Thyroid gland (tissue), 4 donors: Measurements from ENCODE around the gene AIPL1.

Experiments used
- POLR2A ChIP-seq, 2 donors: fragments of 450-650 bp; IDR thresholded peaks; one replicate each; pipeline ENCODE4 v1.6.1; 2017; ENCODE audit warnings: antibody characterized with exemption in 2 of 2, mild to moderate bottlenecking in 2 of 2, moderate library complexity in 1 of 2
- TF ChIP-seq, protein P1 (sequence below), 6 experiments: fragments of 200-600 bp in 3 of 6; fragments of 450-650 bp in 3 of 6; sonication (generic) in 3 of 6; IDR thresholded peaks; one replicate each; pipeline ENCODE4 v1.5.1; 2016 to 2019; ENCODE audit warnings: antibody characterized with exemption in 6 of 6, mild to moderate bottlenecking in 2 of 6, inconsistent platforms in 1 of 6, moderate library complexity in 1 of 6

DNA sequence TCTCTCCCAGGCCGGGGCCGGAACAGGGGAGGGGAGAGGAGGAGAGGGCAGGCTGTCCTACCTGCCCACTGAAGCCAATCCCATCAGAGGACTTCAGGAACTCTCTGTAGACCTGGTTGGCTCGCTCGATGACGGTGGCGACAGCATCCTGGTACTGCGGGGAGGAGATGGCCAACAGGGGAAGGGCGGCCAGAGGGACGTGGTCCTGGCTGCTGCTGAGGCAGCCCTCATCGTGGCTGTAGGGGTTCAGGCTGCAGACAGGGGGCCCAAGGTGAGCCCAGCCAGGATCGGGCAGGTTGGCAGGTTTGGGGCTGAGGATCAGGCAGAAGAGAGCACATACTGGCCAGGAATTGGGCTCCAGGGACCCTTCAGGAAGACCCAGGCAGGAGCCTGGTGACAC is 43.6 kb upstream of the AIPL1 start:
- TF ChIP-seq, protein P1, sequence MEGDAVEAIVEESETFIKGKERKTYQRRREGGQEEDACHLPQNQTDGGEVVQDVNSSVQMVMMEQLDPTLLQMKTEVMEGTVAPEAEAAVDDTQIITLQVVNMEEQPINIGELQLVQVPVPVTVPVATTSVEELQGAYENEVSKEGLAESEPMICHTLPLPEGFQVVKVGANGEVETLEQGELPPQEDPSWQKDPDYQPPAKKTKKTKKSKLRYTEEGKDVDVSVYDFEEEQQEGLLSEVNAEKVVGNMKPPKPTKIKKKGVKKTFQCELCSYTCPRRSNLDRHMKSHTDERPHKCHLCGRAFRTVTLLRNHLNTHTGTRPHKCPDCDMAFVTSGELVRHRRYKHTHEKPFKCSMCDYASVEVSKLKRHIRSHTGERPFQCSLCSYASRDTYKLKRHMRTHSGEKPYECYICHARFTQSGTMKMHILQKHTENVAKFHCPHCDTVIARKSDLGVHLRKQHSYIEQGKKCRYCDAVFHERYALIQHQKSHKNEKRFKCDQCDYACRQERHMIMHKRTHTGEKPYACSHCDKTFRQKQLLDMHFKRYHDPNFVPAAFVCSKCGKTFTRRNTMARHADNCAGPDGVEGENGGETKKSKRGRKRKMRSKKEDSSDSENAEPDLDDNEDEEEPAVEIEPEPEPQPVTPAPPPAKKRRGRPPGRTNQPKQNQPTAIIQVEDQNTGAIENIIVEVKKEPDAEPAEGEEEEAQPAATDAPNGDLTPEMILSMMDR (IDR thresholded peaks at IDR 0.05), result no peak
- TF ChIP-seq POLR2A (IDR thresholded peaks at IDR 0.05), result no peak
